H1 (cell line): ENCODE results near the gene TRIM15. TPM values are rescaled to one million over a fixed set of nuclear protein-coding genes. Genes with fewer than 3 reads are reported as not detected.
A peak's percentile ranks its signal among the peaks of the same experiment; 100 is the strongest.

Source experiments
- CTCF ChIA-PET: fragments of 300-600 bp; sonication (Branson Sonifier 250); formaldehyde crosslinking; loops from one replicate; lab custom pipeline; 2021; ENCODE audit not compliant: partially characterized antibody; lab: Charles Lee
- POLR2A ChIA-PET: fragments of 300-600 bp; sonication (Branson Sonifier 250); formaldehyde crosslinking; loops from one replicate; lab custom pipeline; 2021; ENCODE audit warnings: inconsistent platforms; ENCODE audit not compliant: partially characterized antibody; lab: Charles Lee
- DNase-seq, 2 experiments: peaks; one replicate each; pipeline versions ENCODE4 v3.0.0 to v3.0.0-alpha.2; 2010 to 2022; ENCODE audit warnings: low spot score in 2 of 2, low read depth in 1 of 2, mixed read lengths in 1 of 2
- FAIRE-seq: peaks from 2 replicates; lab custom pipeline; 2011; peaks lifted over from hg19 to GRCh38; lab: Jason Lieb, UNC
- H2AFZ ChIP-seq: 2 replicates; pipeline ENCODE4 v1.8.1; 2012; ENCODE audit warnings: low read length, inconsistent platforms
- H2AK5ac ChIP-seq: 2 replicates; pipeline ENCODE4 v1.6.1; 2013; ENCODE audit warnings: low read depth, low read length
- H2BK120ac ChIP-seq: replicated peaks from 2 replicates; pipeline ENCODE3; 2013; ENCODE audit warnings: low read depth, low read length, inconsistent platforms
- H2BK12ac ChIP-seq: 2 replicates; pipeline ENCODE4 v1.6.1; 2013; ENCODE audit warnings: low read depth, low read length
- H2BK15ac ChIP-seq: 2 replicates; pipeline ENCODE4 v1.6.1; 2013; ENCODE audit warnings: low read length
- H2BK20ac ChIP-seq: 2 replicates; pipeline ENCODE4 v1.6.1; 2013; ENCODE audit warnings: low read length
- H2BK5ac ChIP-seq: 2 replicates; pipeline ENCODE4 v1.6.1; 2013; ENCODE audit warnings: low read depth, low read length
- H3K14ac ChIP-seq: 2 replicates; pipeline ENCODE4 v1.6.1; 2013; ENCODE audit warnings: inconsistent platforms; ENCODE audit not compliant: insufficient read length
- H3K18ac ChIP-seq: 2 replicates; pipeline ENCODE4 v1.6.1; 2013; ENCODE audit warnings: low read length; ENCODE audit errors: extremely low read depth
- H3K23ac ChIP-seq: 2 replicates; pipeline ENCODE4 v1.6.1; 2013; ENCODE audit warnings: inconsistent platforms; ENCODE audit not compliant: insufficient read length
- H3K23me2 ChIP-seq: 2 replicates; pipeline ENCODE4 v1.6.1; 2013; ENCODE audit warnings: low read depth, low read length
- H3K27ac ChIP-seq: 2 replicates; pipeline ENCODE4 v1.6.1; 2011; ENCODE audit warnings: low read depth, low read length, inconsistent platforms
- H3K27me3 ChIP-seq, 4 experiments: replicated peaks in 1 of 4; 1 replicate in 1 of 4; 2 replicates in 3 of 4; pipeline versions ENCODE4 v1.6.1 to v1.8.1; 2011 to 2013; ENCODE audit warnings: low read length in 3 of 4, mild to moderate bottlenecking in 3 of 4, inconsistent platforms in 2 of 4, mixed read lengths in 2 of 4, moderate library complexity in 1 of 4; ENCODE audit not compliant: control insufficient read depth in 3 of 4, insufficient read depth in 3 of 4; ENCODE audit errors: extremely low read depth in 1 of 4
- H3K36me3 ChIP-seq, 4 experiments: 2 replicates each; pipeline versions ENCODE4 v1.6.1 to v1.8.1; 2011 to 2013; ENCODE audit warnings: mild to moderate bottlenecking in 4 of 4, low read length in 3 of 4, moderate library complexity in 2 of 4, control low read depth in 1 of 4, inconsistent platforms in 1 of 4; ENCODE audit not compliant: insufficient read depth in 4 of 4, control insufficient read depth in 2 of 4
- H3K4ac ChIP-seq: replicated peaks from 2 replicates; pipeline ENCODE3; 2013; ENCODE audit warnings: low read length, low read depth, mixed read lengths, inconsistent platforms; ENCODE audit not compliant: insufficient read length
- H3K4me1 ChIP-seq, 4 experiments: replicated peaks in 1 of 4; 1 replicate in 1 of 4; 2 replicates in 3 of 4; pipeline versions ENCODE4 v1.6.1 to v1.8.1; 2011 to 2013; ENCODE audit warnings: low read length in 3 of 4, inconsistent platforms in 2 of 4, mixed read lengths in 1 of 4; ENCODE audit not compliant: insufficient read depth in 4 of 4, control insufficient read depth in 3 of 4
- H3K4me2 ChIP-seq, 2 experiments: 2 replicates each; pipeline versions ENCODE4 v1.6.1 to v1.8.1; 2011 to 2013; ENCODE audit warnings: low read depth in 2 of 2, low read length in 2 of 2, control low read depth in 1 of 2, inconsistent platforms in 1 of 2, mild to moderate bottlenecking in 1 of 2; ENCODE audit not compliant: insufficient read depth in 1 of 2
- H3K4me3 ChIP-seq, 4 experiments: fragments of 200-600, 300-600 bp in 1 of 4; sonication (generic), shearing (Covaris generic), sonication (Bioruptor Twin) in 1 of 4; 2 replicates each; pipeline versions ENCODE4 v1.5.1 to v1.8.1; 2011 to 2016; ENCODE audit warnings: low read length in 4 of 4, low read depth in 3 of 4, control low read depth in 2 of 4, inconsistent platforms in 2 of 4, mild to moderate bottlenecking in 2 of 4, mixed read lengths in 1 of 4, moderate library complexity in 1 of 4; ENCODE audit not compliant: insufficient read depth in 2 of 4; ENCODE audit errors: extremely low read depth in 1 of 4
- H3K56ac ChIP-seq: replicated peaks from 2 replicates; pipeline ENCODE3; 2013; ENCODE audit warnings: low read depth, mild to moderate bottlenecking, mixed read lengths, low read length, inconsistent platforms; ENCODE audit not compliant: insufficient read length
- H3K79me1 ChIP-seq: 2 replicates; pipeline ENCODE4 v1.6.1; 2013; ENCODE audit warnings: low read depth, low read length, control low read depth
- H3K79me2 ChIP-seq, 2 experiments: 2 replicates each; pipeline versions ENCODE4 v1.6.1 to v1.8.1; 2012 to 2013; ENCODE audit warnings: low read length in 2 of 2, mild to moderate bottlenecking in 2 of 2, inconsistent platforms in 1 of 2; ENCODE audit not compliant: insufficient read depth in 2 of 2, control insufficient read depth in 1 of 2
- H3K9ac ChIP-seq, 4 experiments: replicated peaks in 1 of 4; 1 replicate in 1 of 4; 2 replicates in 3 of 4; pipeline versions ENCODE4 v1.6.1 to v1.8.1; 2011 to 2013; ENCODE audit warnings: low read depth in 3 of 4, low read length in 3 of 4, control low read depth in 2 of 4, mild to moderate bottlenecking in 2 of 4, moderate library complexity in 2 of 4, inconsistent platforms in 1 of 4; ENCODE audit errors: extremely low read depth in 1 of 4
- H3K9me3 ChIP-seq, 2 experiments: 2 replicates each; pipeline versions ENCODE4 v1.6.1 to v1.8.1; 2012 to 2013; ENCODE audit warnings: mild to moderate bottlenecking in 2 of 2, moderate library complexity in 2 of 2, control low read depth in 1 of 2, inconsistent platforms in 1 of 2, low read depth in 1 of 2, low read length in 1 of 2, mixed read lengths in 1 of 2; ENCODE audit not compliant: insufficient read depth in 2 of 2
- H4K20me1 ChIP-seq, 2 experiments: replicated peaks in 1 of 2; 2 replicates each; pipeline versions ENCODE3 to v1.8.1; 2011 to 2013; ENCODE audit warnings: inconsistent platforms in 2 of 2, low read length in 2 of 2, mild to moderate bottlenecking in 1 of 2; ENCODE audit not compliant: insufficient read depth in 2 of 2, control insufficient read depth in 1 of 2
- H4K5ac ChIP-seq: 2 replicates; pipeline ENCODE4 v1.6.1; 2013; ENCODE audit warnings: low read length, low read depth, mixed read lengths, inconsistent platforms; ENCODE audit not compliant: insufficient read length
- H4K8ac ChIP-seq: 2 replicates; pipeline ENCODE4 v1.8.0; 2013; ENCODE audit warnings: mild to moderate bottlenecking, moderate library complexity, low read length, inconsistent platforms; ENCODE audit not compliant: insufficient read depth; ENCODE audit errors: extremely low read depth
- H4K91ac ChIP-seq: replicated peaks from 2 replicates; pipeline ENCODE3; 2013; ENCODE audit warnings: low read length, mixed read lengths, inconsistent platforms; ENCODE audit not compliant: insufficient read length
- CEBPB ChIP-seq: IDR thresholded peaks from 2 replicates; pipeline ENCODE4 v1.6.1; 2012; ENCODE audit warnings: low read depth, low read length
- TEAD4 ChIP-seq: IDR thresholded peaks from 2 replicates; pipeline ENCODE4 v1.6.1; 2012; ENCODE audit warnings: low read depth, low read length, inconsistent platforms, mixed read lengths
- WGBS, 2 experiments: shearing (Covaris generic) in 1 of 2; methylation state at CpG; one replicate each; pipeline versions ENCODE4 v1.1.6 to v1.1.7; 2013 to 2015; ENCODE audit warnings: low lambda C conversion rate in 2 of 2, mixed read lengths in 2 of 2, inconsistent platforms in 1 of 2, low coverage in 1 of 2, missing lambda C conversion rate in 1 of 2; ENCODE audit not compliant: insufficient replicate concordance in 2 of 2, insufficient coverage in 1 of 2, insufficient read length in 1 of 2; ENCODE audit errors: extremely low coverage in 1 of 2, missing lambda C conversion rate in 1 of 2; 5-methylcytosine and 5-hydroxymethylcytosine counted together
- polyA plus RNA-seq, 7 experiments: library from polyadenylated mRNA; depleted of rRNA in 3 of 7; stranded (reverse) in 5 of 7; unstranded in 2 of 7; fragments of >200 nt in 5 of 7; fragments of 200-250 nt in 2 of 7; gene quantifications; 1 replicate in 5 of 7; 2 replicates in 1 of 7; 4 replicates in 1 of 7; pipeline versions ENCODE4 v1.2.1 to v1.2.3, GENCODE V29; 2011 to 2013; ENCODE audit warnings: missing spikeins in 2 of 7, mixed read lengths in 2 of 7
- total RNA-seq: library from RNA; stranded (reverse); fragmentation: NEBNext Ultra II Directional; extraction: Animal tissue kit (Norgen Biotek cat#: 25700); gene quantifications from 2 replicates; pipeline ENCODE4 v1.2.1, GENCODE V29; 2021

Gene TRIM15
- total and polyA plus RNA-seq, 2 of the 8 experiments (the other 6 are each of a cell fraction or from before 2014, with no cell fraction given) = 0.18 to 0.48 TPM

DNA sequence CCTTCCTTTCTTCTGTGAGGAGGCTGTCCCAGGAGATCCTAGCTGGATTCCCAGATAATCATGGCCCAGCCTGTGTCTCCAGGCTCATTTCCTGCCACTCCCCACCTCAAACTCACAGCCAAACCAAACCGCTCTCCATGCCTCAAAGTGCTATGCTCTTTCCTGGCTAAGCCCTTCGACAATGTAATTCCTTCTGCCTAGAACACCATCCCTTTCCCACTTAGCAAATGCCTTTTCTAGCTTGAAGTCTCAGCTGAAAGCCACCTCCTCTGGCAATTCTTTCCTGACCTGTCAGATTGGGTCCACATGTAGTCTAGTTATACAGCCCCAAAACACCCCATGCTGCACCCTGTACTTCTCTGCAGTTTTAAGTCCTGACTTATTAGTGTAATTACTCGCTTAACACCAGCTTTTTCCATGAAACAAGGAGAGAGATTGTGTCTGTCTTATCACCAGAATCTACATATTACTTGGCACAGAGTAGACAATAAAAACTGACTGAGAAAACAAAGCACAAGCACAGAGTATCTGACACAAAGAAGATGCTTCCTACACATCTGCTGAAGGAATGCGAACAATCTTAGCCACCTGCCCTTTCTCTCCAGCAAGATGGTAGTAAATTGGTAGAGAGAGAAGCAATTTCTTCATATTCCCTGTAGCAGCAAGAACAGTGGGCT, 44.4 kb downstream of the TRIM15 start:
- CTCF ChIA-PET = interaction anchor here (0.8 to 4.1 kb wide), 4 partner anchors 8 to 190 kb away, joined by 4 to 20 read pairs (median 4); no protein-coding TSS in a partner anchor
- 83% methylated on average over 4 of the region's 4 CpGs; no CpG with 5 or more reads in 1 of the 2 experiments for WGBS, 2 experiments
- FAIRE-seq = no peak

More for the DNA sequence above, 44.4 kb downstream of the TRIM15 start:
- Histone ChIP-seq H4K8ac (no peak overlapping the region), H2BK5ac (peak overlapping the region; percentile 52; the same call in 1 of the 2 replicates), H3K18ac (no peak overlapping the region), H3K27ac (no peak overlapping the region), H3K56ac (no peak overlapping the region), H2BK15ac (no peak overlapping the region), H4K20me1 (peaks cover 7 to 30% of the 10 kb centered on the region in 2 experiments), H4K91ac (no peak overlapping the region), H3K79me2 (peaks cover 0 to 75% of the 10 kb centered on the region in 2 experiments; a peak in 3 of 4 replicates), H3K27me3 (no peaks in the 10 kb centered on the region), H3K9me3 (no peaks in the 10 kb centered on the region), H2BK20ac (0 out of 2 replicates have a peak overlapping the region, but pooled peaks have one; percentile 29), H3K4me1 (peaks cover 3 to 22% (median 11%) of the 10 kb centered on the region in 4 experiments), H2AK5ac (peak overlapping the region; percentile 84), H3K23ac (no peak overlapping the region), H3K23me2 (peaks cover 5% of the 10 kb centered on the region), H2AFZ (no peak overlapping the region), H3K4me3 (no peak overlapping the region), H3K79me1 (peaks cover 16% of the 10 kb centered on the region; the same call in 1 of the 2 replicates), H3K4ac (no peak overlapping the region), H4K5ac (no peak overlapping the region), H3K36me3 (no peaks in the 10 kb centered on the region; a peak in 1 of 8 replicates), H3K14ac (no peak overlapping the region), H2BK120ac (no peak overlapping the region), H3K4me2 (peak overlapping the region; percentile 15 to 25; a peak in 1 of 4 replicates), H3K9ac (no peak overlapping the region; a peak in 1 of 7 replicates), H2BK12ac (0 out of 2 replicates have a peak overlapping the region, but pooled peaks have one; percentile 27)
- POLR2A ChIA-PET = interaction anchor here (1.0 to 2.9 kb wide), 3 partner anchors 11 to 118 kb away, joined by 3 to 18 read pairs (median 3); no protein-coding TSS in a partner anchor
- no peak for DNase-seq
- 0 out of 2 replicates have a peak, but pooled peaks have one; percentile 23 for TF ChIP-seq TEAD4
- no peak for TF ChIP-seq CEBPB
